Neutrophil (primary cell): ENCODE results near the gene ERGIC1.

Experiments used
- H3K27ac ChIP-seq: fragments of 200-600 bp; sonication (generic); 2 replicates; pipeline ENCODE4 v1.5.1; 2016; ENCODE audit warnings: mild to moderate bottlenecking, moderate library complexity
- H3K27me3 ChIP-seq: fragments of 200-600 bp; sonication (generic); 2 replicates; pipeline ENCODE4 v1.6.0; 2016; ENCODE audit warnings: mild to moderate bottlenecking
- H3K36me3 ChIP-seq: fragments of 200-600 bp; sonication (generic); 2 replicates; pipeline ENCODE4 v1.5.1; 2017
- H3K4me1 ChIP-seq, 2 experiments: fragments of 200-600 bp in 1 of 2; sonication (generic) in 1 of 2; 1 replicate in 1 of 2; 2 replicates in 1 of 2; pipeline versions ENCODE4 v1.5.1 to v1.6.1; 2013 to 2016; ENCODE audit warnings: low read depth in 1 of 2, low read length in 1 of 2, mild to moderate bottlenecking in 1 of 2, moderate library complexity in 1 of 2; ENCODE audit not compliant: control insufficient read depth in 1 of 2, insufficient read depth in 1 of 2
- H3K4me3 ChIP-seq, 2 experiments: fragments of 200-600 bp in 1 of 2; sonication (generic) in 1 of 2; 1 replicate in 1 of 2; 2 replicates in 1 of 2; pipeline ENCODE4 v1.5.1; 2013 to 2016; ENCODE audit warnings: low read depth in 1 of 2, low read length in 1 of 2, mild to moderate bottlenecking in 1 of 2, moderate library complexity in 1 of 2
- H3K9me3 ChIP-seq: fragments of 200-600 bp; sonication (generic); 2 replicates; pipeline ENCODE4 v1.5.1; 2016
- TF ChIP-seq, protein P1 (sequence below): fragments of 200-600 bp; sonication (generic); IDR thresholded peaks from 2 replicates; pipeline ENCODE4 v1.5.1; 2016; ENCODE audit warnings: antibody characterized with exemption

The ERGIC1 gene

DNA sequence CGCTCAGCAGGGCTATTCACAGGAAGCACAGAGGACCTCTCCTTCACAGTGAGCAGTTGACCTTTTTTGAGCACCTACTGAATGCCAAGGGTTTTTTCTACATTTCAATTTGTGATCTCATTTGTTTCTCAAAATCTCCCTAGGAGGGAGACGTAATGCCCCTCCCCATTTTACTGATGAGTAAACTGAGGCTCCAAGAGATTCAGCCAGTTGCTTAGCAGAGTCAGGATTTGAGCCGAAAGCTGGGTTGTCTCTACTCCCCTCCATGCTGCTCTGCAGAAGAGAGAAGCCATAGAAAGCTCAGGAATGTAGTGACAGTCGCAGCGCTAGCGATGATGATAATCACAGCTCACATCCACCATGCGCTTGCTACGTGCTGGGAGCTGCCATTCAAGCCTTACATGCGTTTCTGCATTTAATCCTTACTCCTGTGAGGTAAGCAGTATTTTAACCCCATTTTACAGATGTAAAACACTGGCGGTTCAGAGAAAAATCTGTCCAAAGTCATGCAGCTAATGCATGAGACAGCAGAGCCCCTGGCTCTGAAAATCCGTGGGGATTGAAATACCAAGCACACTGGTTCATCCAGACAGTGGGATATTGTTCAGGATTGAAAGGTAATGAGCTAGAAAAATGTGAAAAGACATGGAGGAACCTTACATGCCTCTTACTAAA is 33.8 kb downstream of the ERGIC1 start:
- H3K27me3 ChIP-seq: peaks cover 2% of the 10 kb centered on the region
- TF ChIP-seq, protein P1, sequence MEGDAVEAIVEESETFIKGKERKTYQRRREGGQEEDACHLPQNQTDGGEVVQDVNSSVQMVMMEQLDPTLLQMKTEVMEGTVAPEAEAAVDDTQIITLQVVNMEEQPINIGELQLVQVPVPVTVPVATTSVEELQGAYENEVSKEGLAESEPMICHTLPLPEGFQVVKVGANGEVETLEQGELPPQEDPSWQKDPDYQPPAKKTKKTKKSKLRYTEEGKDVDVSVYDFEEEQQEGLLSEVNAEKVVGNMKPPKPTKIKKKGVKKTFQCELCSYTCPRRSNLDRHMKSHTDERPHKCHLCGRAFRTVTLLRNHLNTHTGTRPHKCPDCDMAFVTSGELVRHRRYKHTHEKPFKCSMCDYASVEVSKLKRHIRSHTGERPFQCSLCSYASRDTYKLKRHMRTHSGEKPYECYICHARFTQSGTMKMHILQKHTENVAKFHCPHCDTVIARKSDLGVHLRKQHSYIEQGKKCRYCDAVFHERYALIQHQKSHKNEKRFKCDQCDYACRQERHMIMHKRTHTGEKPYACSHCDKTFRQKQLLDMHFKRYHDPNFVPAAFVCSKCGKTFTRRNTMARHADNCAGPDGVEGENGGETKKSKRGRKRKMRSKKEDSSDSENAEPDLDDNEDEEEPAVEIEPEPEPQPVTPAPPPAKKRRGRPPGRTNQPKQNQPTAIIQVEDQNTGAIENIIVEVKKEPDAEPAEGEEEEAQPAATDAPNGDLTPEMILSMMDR: no peak
- no peak overlapping the region for H3K27ac ChIP-seq
- H3K4me1 ChIP-seq: peaks cover 5 to 7% of the 10 kb centered on the region in 2 experiments
- H3K36me3 ChIP-seq: no peaks in the 10 kb centered on the region
- no peaks in the 10 kb centered on the region for H3K9me3 ChIP-seq
- H3K4me3 ChIP-seq: no peak overlapping the region

DNA sequence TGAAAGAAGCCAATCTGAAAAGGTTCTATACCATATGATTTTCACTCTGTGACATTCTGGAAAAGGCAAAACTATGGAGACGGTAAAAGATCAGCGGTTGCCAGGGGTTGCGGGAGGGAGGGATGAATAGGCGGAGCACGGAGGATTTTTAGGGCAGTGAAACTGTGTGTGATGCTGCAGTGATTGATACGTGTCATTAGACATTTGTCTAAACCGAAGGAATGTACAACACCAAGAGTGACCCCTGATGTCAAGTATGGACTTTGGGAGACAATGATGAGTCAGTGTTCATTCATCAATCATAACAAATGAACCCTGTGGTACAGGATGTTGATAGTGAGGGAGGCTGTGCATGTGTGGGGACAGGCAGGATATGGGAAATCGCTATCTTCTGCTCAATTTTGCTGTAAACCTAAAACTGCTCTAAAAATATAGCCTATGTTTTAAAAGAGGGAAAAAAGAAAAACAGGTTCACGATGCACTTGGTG is 34.4 kb downstream of the ERGIC1 start:
- peaks cover 5 to 7% of the 10 kb centered on the region in 2 experiments for H3K4me1 ChIP-seq
- TF ChIP-seq, protein P1: no peak
- H3K9me3 ChIP-seq: no peaks in the 10 kb centered on the region
- H3K36me3 ChIP-seq: no peaks in the 10 kb centered on the region
- no peak overlapping the region for H3K27ac ChIP-seq
- H3K4me3 ChIP-seq: no peak overlapping the region
- peaks cover 8% of the 10 kb centered on the region for H3K27me3 ChIP-seq

DNA sequence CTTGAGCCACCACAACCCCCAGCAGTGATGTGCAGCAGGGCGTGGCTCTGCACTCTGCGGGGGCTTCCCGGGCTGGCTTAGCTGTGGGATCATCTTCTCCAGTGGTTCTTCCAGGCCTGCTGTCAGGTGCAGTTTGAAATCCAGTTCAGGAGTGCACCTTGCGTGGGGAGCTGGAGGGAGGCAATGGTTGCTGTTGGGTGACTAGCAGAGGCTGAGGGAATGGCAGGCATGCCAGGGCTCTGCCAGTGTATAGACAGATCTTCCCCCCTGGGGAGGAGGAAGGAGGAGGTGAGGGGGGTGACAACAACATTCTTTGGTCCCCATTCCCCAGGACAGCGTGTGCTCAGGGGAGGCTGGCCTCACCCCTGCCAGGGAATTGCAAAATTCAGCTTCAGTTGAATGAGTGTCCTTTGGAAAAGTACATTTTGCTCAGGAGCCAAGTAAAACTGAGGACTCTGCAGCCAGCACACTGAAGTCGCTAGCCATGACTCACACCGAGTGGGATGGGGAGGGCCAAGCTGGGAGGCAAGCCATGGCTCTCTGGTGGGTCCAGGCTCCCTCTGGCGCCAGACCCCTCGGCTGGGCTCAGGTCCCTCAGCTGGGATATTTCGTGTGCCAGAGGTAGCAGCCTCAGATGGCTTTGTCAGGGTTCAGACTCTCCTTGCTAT is 35.0 kb downstream of the ERGIC1 start:
- H3K36me3 ChIP-seq: no peaks in the 10 kb centered on the region
- H3K4me3 ChIP-seq: no peak overlapping the region
- peaks cover 11% of the 10 kb centered on the region for H3K27me3 ChIP-seq
- TF ChIP-seq, protein P1: no peak
- no peaks in the 10 kb centered on the region for H3K9me3 ChIP-seq
- no peak overlapping the region for H3K27ac ChIP-seq
- H3K4me1 ChIP-seq: peaks cover 5 to 7% of the 10 kb centered on the region in 2 experiments

- TF ChIP-seq, protein P1: no peak
- H3K4me3 ChIP-seq: no peak overlapping the region
- H3K27ac ChIP-seq: peak overlapping the region; percentile 6
- peaks cover 5 to 7% of the 10 kb centered on the region in 2 experiments for H3K4me1 ChIP-seq
- no peaks in the 10 kb centered on the region for H3K36me3 ChIP-seq
- no peaks in the 10 kb centered on the region for H3K9me3 ChIP-seq
- H3K27me3 ChIP-seq: peaks cover 17% of the 10 kb centered on the region
These were observed 35.6 kb downstream of the ERGIC1 start for GRCh38 chr5:172869691-172870090.

DNA sequence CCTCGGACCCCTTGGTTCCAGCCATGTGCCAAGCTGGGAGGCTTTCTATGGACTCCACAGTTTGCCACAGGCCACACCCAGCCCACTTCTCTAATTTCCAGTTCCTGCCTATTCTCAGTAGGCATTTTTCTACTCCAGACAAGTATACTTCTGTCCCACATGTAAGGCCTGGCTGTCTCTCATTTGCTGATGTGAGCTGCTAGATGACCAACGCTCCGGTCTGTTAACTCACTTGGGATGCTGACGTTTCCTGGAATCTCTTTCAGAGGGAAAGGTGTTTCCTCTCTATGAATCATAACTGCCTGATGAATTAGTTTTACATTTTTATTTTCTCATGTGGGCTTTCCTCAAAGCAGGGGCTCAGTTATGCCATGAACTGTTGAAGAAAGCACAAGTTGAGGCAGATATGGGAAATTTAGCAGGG is 36.3 kb downstream of the ERGIC1 start:
- TF ChIP-seq, protein P1: no peak
- Histone ChIP-seq H3K4me1 (peaks cover 5 to 7% of the 10 kb centered on the region in 2 experiments), H3K27me3 (peaks cover 23% of the 10 kb centered on the region), H3K27ac (peak overlapping the region; percentile 6), H3K4me3 (no peak overlapping the region), H3K9me3 (no peaks in the 10 kb centered on the region), H3K36me3 (no peaks in the 10 kb centered on the region)
